ENCODE results near the gene FOXN3. TPM values are rescaled to one million over a fixed set of nuclear protein-coding genes. Genes with fewer than 3 reads are reported as not detected.

Gene FOXN3
- polyA plus RNA-seq, 3 donors = 38.7 to 57.4 (median 42.0) TPM

- no peak for TF ChIP-seq CTCF (IDR thresholded peaks at IDR 0.05)
- Histone ChIP-seq H4K20me1 (ENCODE audit: insufficient read depth, low read length) (peaks cover 100% of the 10 kb centered on the region), H3K4me3 (replicated peaks in 1 of 3; ENCODE audit: low read depth in 2 of 3, low read length in 3 of 3) (no peak overlapping the region), H3K27me3 (ENCODE audit: control insufficient read depth in 2 of 2, insufficient read depth in 2 of 2, low read length in 2 of 2) (no peaks in the 10 kb centered on the region), H3K36me3 (replicated peaks in 1 of 2; ENCODE audit: control insufficient read depth in 1 of 2, insufficient read depth in 2 of 2, low read length in 2 of 2) (peaks cover 6 to 45% of the 10 kb centered on the region in 2 donors), H3K4me2 (replicated peaks; ENCODE audit: extremely low read depth, low read length, poor library complexity, severe bottlenecking) (no peak overlapping the region), H2AFZ (ENCODE audit: insufficient read depth, low read depth, low read length, poor library complexity, severe bottlenecking) (no peak overlapping the region), H3K4me1 (ENCODE audit: control insufficient read depth in 1 of 2, insufficient read depth in 2 of 2, low read length in 2 of 2) (no peaks in the 10 kb centered on the region), H3K79me2 (ENCODE audit: insufficient read depth, low read length) (peaks cover 100% of the 10 kb centered on the region), H3K27ac (ENCODE audit: low read depth in 1 of 2, low read length in 2 of 2) (peak overlapping the region in 1 of 2 donors; percentile 22), H3K9me3 (replicated peaks in 1 of 2; ENCODE audit: control insufficient read depth in 1 of 2, insufficient read depth in 1 of 2, low read length in 2 of 2) (peaks cover 9 to 14% of the 10 kb centered on the region in 2 donors), H3K9ac (ENCODE audit: insufficient read depth, low read length, poor library complexity, severe bottlenecking) (no peak overlapping the region)
- 71% methylated on average over 7 of the region's 14 CpGs for WGBS (ENCODE audit: insufficient coverage)
- H3K27ac Mint-ChIP-seq = peak overlapping the region in 4 of 7 donors; percentile 22 to 76 (median 42)
- peaks cover 35 to 53% of the 10 kb centered on the region in 2 donors for H3K36me3 Mint-ChIP-seq
- peaks cover 2 to 14% (median 11%) of the 10 kb centered on the region in 7 donors for H3K9me3 Mint-ChIP-seq
- no peak for DNase-seq
- peaks cover 24% of the 10 kb centered on the region for H3K4me1 Mint-ChIP-seq
- intact Hi-C loops (cut with micrococcal nuclease) = no loop called here
- H3K27me3 Mint-ChIP-seq (ENCODE audit: low read depth in 3 of 3) = peaks cover 0 to 2% (median 0%) of the 10 kb centered on the region in 3 donors
- H3K4me3 Mint-ChIP-seq = no peak overlapping the region
Observed at GRCh38 chr14:89382901-89383845, 33.9 kb downstream of the FOXN3 start.

GRCh38 chr14:89382487-89382886, 34.5 kb downstream of the FOXN3 start:
- Mint-ChIP-seq H3K4me3 (no peak overlapping the region), H3K27me3 (ENCODE audit: low read depth in 3 of 3) (peaks cover 0 to 2% (median 0%) of the 10 kb centered on the region in 3 donors), H3K4me1 (peaks cover 26% of the 10 kb centered on the region), H3K27ac (peak overlapping the region in 3 of 7 donors; percentile 21 to 76 (median 28)), H3K36me3 (peaks cover 31 to 52% of the 10 kb centered on the region in 2 donors), H3K9me3 (peaks cover 2 to 14% (median 11%) of the 10 kb centered on the region in 7 donors)
- Histone ChIP-seq H3K27ac (ENCODE audit: low read depth in 1 of 2, low read length in 2 of 2) (peak overlapping the region in 1 of 2 donors; percentile 22), H3K4me1 (ENCODE audit: control insufficient read depth in 1 of 2, insufficient read depth in 2 of 2, low read length in 2 of 2) (no peaks in the 10 kb centered on the region), H3K36me3 (replicated peaks in 1 of 2; ENCODE audit: control insufficient read depth in 1 of 2, insufficient read depth in 2 of 2, low read length in 2 of 2) (peaks cover 4 to 45% of the 10 kb centered on the region in 2 donors), H2AFZ (ENCODE audit: insufficient read depth, low read depth, low read length, poor library complexity, severe bottlenecking) (no peak overlapping the region), H3K9ac (ENCODE audit: insufficient read depth, low read length, poor library complexity, severe bottlenecking) (no peak overlapping the region), H3K79me2 (ENCODE audit: insufficient read depth, low read length) (peaks cover 99% of the 10 kb centered on the region), H4K20me1 (ENCODE audit: insufficient read depth, low read length) (peaks cover 100% of the 10 kb centered on the region), H3K9me3 (replicated peaks in 1 of 2; ENCODE audit: control insufficient read depth in 1 of 2, insufficient read depth in 1 of 2, low read length in 2 of 2) (peaks cover 9 to 14% of the 10 kb centered on the region in 2 donors), H3K4me3 (replicated peaks in 1 of 3; ENCODE audit: low read depth in 2 of 3, low read length in 3 of 3) (no peak overlapping the region), H3K27me3 (ENCODE audit: control insufficient read depth in 2 of 2, insufficient read depth in 2 of 2, low read length in 2 of 2) (no peaks in the 10 kb centered on the region), H3K4me2 (replicated peaks; ENCODE audit: extremely low read depth, low read length, poor library complexity, severe bottlenecking) (no peak overlapping the region)
- TF ChIP-seq CTCF (IDR thresholded peaks at IDR 0.05) = no peak
- WGBS (ENCODE audit: insufficient coverage) = 77% methylated on average over 2 of the region's 5 CpGs
- no peak for DNase-seq
- intact Hi-C loops (cut with micrococcal nuclease) = no loop called here

Measured in CD14-positive monocyte (primary cell).